PC-9 (cell line): ENCODE data around the gene ZDHHC18.

Experiments
- CTCF ChIP-seq: fragments of 200-600 bp; sonication (generic); conservative IDR thresholded peaks from 2 replicates; pipeline ENCODE4 v1.6.1; 2017; ENCODE audit warnings: mixed run types, antibody characterized with exemption, mild to moderate bottlenecking, moderate library complexity
- EZH2 ChIP-seq: fragments of 200-600 bp; sonication (generic); IDR thresholded peaks from 2 replicates; pipeline ENCODE4 v1.8.0; 2017; ENCODE audit warnings: antibody characterized with exemption, low read depth

GRCh38 chr1:26848499-26848898 is 22.0 kb downstream of the ZDHHC18 start:
- no peak for TF ChIP-seq CTCF
- no peak for TF ChIP-seq EZH2
